A549 (cell line): ENCODE data around the gene TPST1.

ENCODE experiments used
- EP300 ChIP-seq, 2 experiments: fragments of >200 bp; sonication (Bioruptor Twin); formaldehyde crosslinking; IDR thresholded peaks; 2 replicates in 1 of 2; 3 replicates in 1 of 2; pipeline ENCODE4 v1.6.1; 2016 to 2017
- MAFK ChIP-seq: fragments of 450-650 bp; IDR thresholded peaks from 2 replicates; pipeline ENCODE4 v1.6.1; 2014; ENCODE audit not compliant: partially characterized antibody
- RAD21 ChIP-seq, 2 experiments: fragments of >200 bp in 1 of 2; sonication (Bioruptor Twin) in 1 of 2; formaldehyde crosslinking in 1 of 2; IDR thresholded peaks in 1 of 2; conservative IDR thresholded peaks in 1 of 2; 2 replicates in 1 of 2; 3 replicates in 1 of 2; pipeline ENCODE4 v1.6.1; 2012 to 2018; ENCODE audit warnings: inconsistent platforms in 1 of 2
- TF ChIP-seq, protein P1 (sequence below): IDR thresholded peaks from 2 replicates; pipeline ENCODE4 v1.6.1; 2012
- TF ChIP-seq, protein P2 (sequence below): fragments of >200 bp; sonication (Bioruptor Twin); formaldehyde crosslinking; IDR thresholded peaks from 3 replicates; pipeline ENCODE4 v1.5.1; 2016

DNA sequence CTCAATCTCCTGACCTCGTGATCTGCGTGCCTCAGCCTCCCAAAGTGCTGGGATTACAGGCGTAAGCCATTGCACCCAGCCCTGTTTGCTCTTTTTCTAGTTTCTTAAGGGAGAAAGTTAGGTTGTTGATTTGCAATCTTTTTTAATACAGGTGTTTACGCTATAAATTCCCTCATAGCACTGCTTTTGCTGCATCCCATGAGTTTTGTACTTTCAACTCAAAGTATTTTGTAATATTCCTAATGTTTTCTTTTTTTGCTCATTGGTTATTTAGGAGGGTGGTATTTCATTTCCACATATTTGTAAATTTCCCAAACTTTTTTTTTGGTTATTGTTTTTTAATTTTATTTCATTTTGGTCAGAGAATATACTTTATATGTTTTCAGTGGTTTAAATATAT, 11.6 kb downstream of the TPST1 start:
- TF ChIP-seq RAD21 (conservative IDR thresholded peaks at IDR 0.05 in 1 of 2, IDR thresholded peaks at IDR 0.05 in 1 of 2) (no peak), EP300 (IDR thresholded peaks at IDR 0.05) (no peak), MAFK (no peak)
- TF ChIP-seq, protein P1, sequence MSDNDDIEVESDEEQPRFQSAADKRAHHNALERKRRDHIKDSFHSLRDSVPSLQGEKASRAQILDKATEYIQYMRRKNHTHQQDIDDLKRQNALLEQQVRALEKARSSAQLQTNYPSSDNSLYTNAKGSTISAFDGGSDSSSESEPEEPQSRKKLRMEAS, result no peak
- TF ChIP-seq, protein P2, sequence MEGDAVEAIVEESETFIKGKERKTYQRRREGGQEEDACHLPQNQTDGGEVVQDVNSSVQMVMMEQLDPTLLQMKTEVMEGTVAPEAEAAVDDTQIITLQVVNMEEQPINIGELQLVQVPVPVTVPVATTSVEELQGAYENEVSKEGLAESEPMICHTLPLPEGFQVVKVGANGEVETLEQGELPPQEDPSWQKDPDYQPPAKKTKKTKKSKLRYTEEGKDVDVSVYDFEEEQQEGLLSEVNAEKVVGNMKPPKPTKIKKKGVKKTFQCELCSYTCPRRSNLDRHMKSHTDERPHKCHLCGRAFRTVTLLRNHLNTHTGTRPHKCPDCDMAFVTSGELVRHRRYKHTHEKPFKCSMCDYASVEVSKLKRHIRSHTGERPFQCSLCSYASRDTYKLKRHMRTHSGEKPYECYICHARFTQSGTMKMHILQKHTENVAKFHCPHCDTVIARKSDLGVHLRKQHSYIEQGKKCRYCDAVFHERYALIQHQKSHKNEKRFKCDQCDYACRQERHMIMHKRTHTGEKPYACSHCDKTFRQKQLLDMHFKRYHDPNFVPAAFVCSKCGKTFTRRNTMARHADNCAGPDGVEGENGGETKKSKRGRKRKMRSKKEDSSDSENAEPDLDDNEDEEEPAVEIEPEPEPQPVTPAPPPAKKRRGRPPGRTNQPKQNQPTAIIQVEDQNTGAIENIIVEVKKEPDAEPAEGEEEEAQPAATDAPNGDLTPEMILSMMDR, result no peak
